Activated naive CD4-positive, alpha-beta T cell (primary cell): Measurements from ENCODE around the gene TP53.

Source experiments
- DNase-seq, 4 experiments: peaks; one replicate each; lab custom pipeline; 2025; lab: John Stamatoyannopoulos, UW

The TP53 gene

GRCh38 chr17:7687072-7687907 lies at the start of gene TP53:
TSS of gene TP53 (minus strand) at chr17:7687490. CDS start at chr17:7676594, 10,896 bp downstream.
- DNase-seq = peak; percentile 62 to 77 (median 69)

- DNase-seq = no peak
Observed at GRCh38 chr17:7732981-7733539, 45.8 kb upstream of the TP53 start.

GRCh38 chr17:7729816-7730215 lies 42.5 kb upstream of the TP53 start:
- no peak for DNase-seq

GRCh38 chr17:7727886-7728285 lies 40.6 kb upstream of the TP53 start:
- no peak for DNase-seq

- DNase-seq = no peak
Observed at GRCh38 chr17:7721612-7722011, 34.3 kb upstream of the TP53 start.

GRCh38 chr17:7720125-7720524 lies 32.8 kb upstream of the TP53 start:
- no peak for DNase-seq

GRCh38 chr17:7719661-7720060 lies 32.4 kb upstream of the TP53 start:
- no peak for DNase-seq

- no peak for DNase-seq
Observed at GRCh38 chr17:7717756-7718350, 30.6 kb upstream of the TP53 start.

- DNase-seq = no peak
Observed at GRCh38 chr17:7716901-7717755, 29.8 kb upstream of the TP53 start, which contains the start of gene DNAH2. TSS of gene DNAH2 (plus strand) at chr17:7717744. CDS start at chr17:7719735, 1,991 bp downstream.

- no peak for DNase-seq
Observed at GRCh38 chr17:7715936-7716886, 28.9 kb upstream of the TP53 start.

- DNase-seq = no peak
Observed at GRCh38 chr17:7714721-7715594, 27.7 kb upstream of the TP53 start.

GRCh38 chr17:7713782-7714181 lies 26.5 kb upstream of the TP53 start:
- DNase-seq = no peak

GRCh38 chr17:7712111-7712771 lies 25.0 kb upstream of the TP53 start:
- no peak for DNase-seq

GRCh38 chr17:7711051-7711755 lies 23.9 kb upstream of the TP53 start:
- DNase-seq = no peak

GRCh38 chr17:7710301-7710700 lies 23.0 kb upstream of the TP53 start:
- DNase-seq = no peak

GRCh38 chr17:7709031-7709430 lies 21.7 kb upstream of the TP53 start:
- DNase-seq = no peak

- no peak for DNase-seq
Observed at GRCh38 chr17:7707858-7708750, 20.8 kb upstream of the TP53 start.

GRCh38 chr17:7707446-7707845 lies 20.2 kb upstream of the TP53 start:
- no peak for DNase-seq
